Osteocyte (in vitro differentiated cells): ENCODE measurements around the gene OAS1. TPM values are rescaled to one million over a fixed set of nuclear protein-coding genes. Genes with fewer than 3 reads are reported as not detected.

Experiments used
- DNase-seq: peaks from one replicate; pipeline ENCODE4 v3.0.0; 2021; ENCODE audit warnings: mixed read lengths; ENCODE audit not compliant: unreplicated experiment; ENCODE audit errors: extremely low spot score
- H3K27ac Mint-ChIP-seq: one replicate; pipeline ENCODE4 v1.8.0; 2021; ENCODE audit warnings: mild to moderate bottlenecking, mixed read lengths; ENCODE audit not compliant: unreplicated experiment
- H3K27me3 Mint-ChIP-seq: one replicate; pipeline ENCODE4 v1.8.0; 2021; ENCODE audit warnings: mixed read lengths; ENCODE audit not compliant: unreplicated experiment
- H3K36me3 Mint-ChIP-seq: one replicate; pipeline ENCODE4 v1.8.0; 2021; ENCODE audit warnings: mixed read lengths; ENCODE audit not compliant: unreplicated experiment
- H3K4me1 Mint-ChIP-seq: one replicate; pipeline ENCODE4 v1.8.0; 2021; ENCODE audit warnings: mixed read lengths; ENCODE audit not compliant: unreplicated experiment
- H3K4me3 Mint-ChIP-seq: one replicate; pipeline ENCODE4 v1.8.0; 2021; ENCODE audit warnings: mild to moderate bottlenecking, moderate library complexity, mixed read lengths; ENCODE audit not compliant: unreplicated experiment
- H3K9me3 Mint-ChIP-seq: one replicate; pipeline ENCODE4 v1.8.0; 2021; ENCODE audit warnings: mixed read lengths; ENCODE audit not compliant: unreplicated experiment
- total RNA-seq: library from RNA; stranded (reverse); gene quantifications from 2 replicates; pipeline ENCODE4 v1.2.1, GENCODE V29; 2021
- TF ChIP-seq, protein P1 (sequence below): fragments of 200-600 bp; sonication (generic); IDR thresholded peaks from 2 replicates; pipeline ENCODE4 v1.5.0; 2021; ENCODE audit warnings: antibody characterized with exemption, mild to moderate bottlenecking, moderate library complexity

Gene OAS1
- total RNA-seq, 1 donor from 2014 or later = 0.48 TPM

DNA sequence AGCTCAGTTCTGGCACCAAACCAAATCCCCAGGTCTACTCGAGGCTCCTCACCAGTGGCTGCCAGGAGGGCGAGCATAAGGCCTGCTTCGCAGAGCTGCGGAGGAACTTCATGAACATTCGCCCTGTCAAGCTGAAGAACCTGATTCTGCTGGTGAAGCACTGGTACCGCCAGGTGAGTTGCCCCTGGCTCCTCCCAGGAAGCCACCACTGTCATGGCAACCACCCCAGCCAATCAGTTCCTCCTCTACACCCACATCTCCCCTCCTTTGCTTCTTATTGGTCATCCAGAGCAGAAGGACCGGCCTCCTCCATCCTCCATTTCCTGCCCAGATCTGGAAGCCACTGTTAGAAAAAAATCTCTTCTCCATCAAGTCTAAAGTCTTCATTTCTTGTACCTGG, 54.3 kb downstream of the OAS1 start:
- Mint-ChIP-seq H3K36me3 (no peaks in the 10 kb centered on the region), H3K9me3 (peaks cover 14% of the 10 kb centered on the region), H3K27me3 (no peaks in the 10 kb centered on the region), H3K27ac (no peak overlapping the region), H3K4me3 (no peak overlapping the region), H3K4me1 (no peaks in the 10 kb centered on the region)
- TF ChIP-seq, protein P1, sequence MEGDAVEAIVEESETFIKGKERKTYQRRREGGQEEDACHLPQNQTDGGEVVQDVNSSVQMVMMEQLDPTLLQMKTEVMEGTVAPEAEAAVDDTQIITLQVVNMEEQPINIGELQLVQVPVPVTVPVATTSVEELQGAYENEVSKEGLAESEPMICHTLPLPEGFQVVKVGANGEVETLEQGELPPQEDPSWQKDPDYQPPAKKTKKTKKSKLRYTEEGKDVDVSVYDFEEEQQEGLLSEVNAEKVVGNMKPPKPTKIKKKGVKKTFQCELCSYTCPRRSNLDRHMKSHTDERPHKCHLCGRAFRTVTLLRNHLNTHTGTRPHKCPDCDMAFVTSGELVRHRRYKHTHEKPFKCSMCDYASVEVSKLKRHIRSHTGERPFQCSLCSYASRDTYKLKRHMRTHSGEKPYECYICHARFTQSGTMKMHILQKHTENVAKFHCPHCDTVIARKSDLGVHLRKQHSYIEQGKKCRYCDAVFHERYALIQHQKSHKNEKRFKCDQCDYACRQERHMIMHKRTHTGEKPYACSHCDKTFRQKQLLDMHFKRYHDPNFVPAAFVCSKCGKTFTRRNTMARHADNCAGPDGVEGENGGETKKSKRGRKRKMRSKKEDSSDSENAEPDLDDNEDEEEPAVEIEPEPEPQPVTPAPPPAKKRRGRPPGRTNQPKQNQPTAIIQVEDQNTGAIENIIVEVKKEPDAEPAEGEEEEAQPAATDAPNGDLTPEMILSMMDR = no peak
- no peak for DNase-seq

DNA sequence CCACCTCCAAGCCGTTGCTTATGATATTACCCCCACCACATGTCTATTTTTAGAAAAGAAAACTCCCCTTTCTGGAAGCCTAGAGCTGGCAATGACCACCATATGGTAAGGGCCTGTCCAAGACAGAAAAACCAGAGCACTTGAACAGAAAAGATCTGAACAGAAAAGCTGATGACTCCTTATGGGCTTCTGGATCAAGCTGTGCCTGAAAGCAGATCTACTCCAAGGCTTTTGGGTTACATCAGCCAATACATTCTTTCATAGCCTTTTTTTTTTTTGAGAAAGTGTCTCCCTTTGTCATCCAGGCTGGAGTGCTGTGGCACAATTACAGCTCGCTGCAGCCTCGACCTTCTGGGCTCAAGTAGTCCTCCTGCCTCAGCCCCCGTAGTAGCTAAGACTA, 54.8 kb downstream of the OAS1 start:
- TF ChIP-seq, protein P1 = no peak
- peaks cover 14% of the 10 kb centered on the region for H3K9me3 Mint-ChIP-seq
- H3K4me3 Mint-ChIP-seq = no peak overlapping the region
- H3K36me3 Mint-ChIP-seq = no peaks in the 10 kb centered on the region
- no peaks in the 10 kb centered on the region for H3K27me3 Mint-ChIP-seq
- no peaks in the 10 kb centered on the region for H3K4me1 Mint-ChIP-seq
- H3K27ac Mint-ChIP-seq = no peak overlapping the region
- no peak for DNase-seq

DNA sequence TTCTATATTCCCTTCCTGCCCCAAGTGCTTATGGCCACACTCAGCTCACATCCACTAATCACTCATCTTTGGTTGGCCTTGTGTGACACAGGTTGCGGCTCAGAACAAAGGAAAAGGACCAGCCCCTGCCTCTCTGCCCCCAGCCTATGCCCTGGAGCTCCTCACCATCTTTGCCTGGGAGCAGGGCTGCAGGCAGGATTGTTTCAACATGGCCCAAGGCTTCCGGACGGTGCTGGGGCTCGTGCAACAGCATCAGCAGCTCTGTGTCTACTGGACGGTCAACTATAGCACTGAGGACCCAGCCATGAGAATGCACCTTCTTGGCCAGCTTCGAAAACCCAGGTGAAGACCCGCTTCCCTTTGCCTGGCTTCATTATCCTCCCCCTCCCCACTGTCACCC, 55.8 kb downstream of the OAS1 start:
- H3K4me3 Mint-ChIP-seq = no peak overlapping the region
- no peaks in the 10 kb centered on the region for H3K27me3 Mint-ChIP-seq
- H3K4me1 Mint-ChIP-seq = no peaks in the 10 kb centered on the region
- DNase-seq = peak; percentile 54
- H3K9me3 Mint-ChIP-seq = peaks cover 14% of the 10 kb centered on the region
- TF ChIP-seq, protein P1 = no peak
- H3K27ac Mint-ChIP-seq = no peak overlapping the region
- no peaks in the 10 kb centered on the region for H3K36me3 Mint-ChIP-seq

DNA sequence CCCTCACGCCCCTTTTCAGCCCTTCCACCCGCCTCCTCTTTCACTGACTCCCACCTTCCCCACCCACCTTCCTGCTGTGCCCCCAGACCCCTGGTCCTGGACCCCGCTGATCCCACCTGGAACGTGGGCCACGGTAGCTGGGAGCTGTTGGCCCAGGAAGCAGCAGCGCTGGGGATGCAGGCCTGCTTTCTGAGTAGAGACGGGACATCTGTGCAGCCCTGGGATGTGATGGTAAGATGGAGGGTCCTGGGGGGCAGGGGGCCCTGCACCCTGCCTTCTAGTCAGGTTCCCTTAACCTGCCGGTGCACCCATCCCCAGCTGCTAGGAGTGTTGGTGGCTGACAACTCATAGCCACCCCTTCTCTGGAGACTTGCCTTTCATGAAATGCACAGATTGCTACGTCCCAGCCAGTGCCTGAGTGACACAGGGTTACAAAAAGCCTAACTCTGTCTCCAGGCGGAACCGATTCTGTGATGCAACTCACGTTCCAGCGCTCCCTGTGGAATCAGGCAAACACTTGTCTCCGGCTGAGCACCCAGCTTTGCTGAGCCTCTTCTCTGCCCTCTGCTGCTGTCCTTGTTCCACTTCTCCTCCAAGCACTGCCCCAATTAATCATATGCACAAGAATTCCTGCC, 56.6 kb downstream of the OAS1 start:
- Mint-ChIP-seq H3K4me1 (no peaks in the 10 kb centered on the region), H3K9me3 (peaks cover 14% of the 10 kb centered on the region), H3K27ac (no peak overlapping the region), H3K27me3 (no peaks in the 10 kb centered on the region), H3K4me3 (no peak overlapping the region), H3K36me3 (no peaks in the 10 kb centered on the region)
- peak; percentile 62 for DNase-seq
- TF ChIP-seq, protein P1 = no peak

DNA sequence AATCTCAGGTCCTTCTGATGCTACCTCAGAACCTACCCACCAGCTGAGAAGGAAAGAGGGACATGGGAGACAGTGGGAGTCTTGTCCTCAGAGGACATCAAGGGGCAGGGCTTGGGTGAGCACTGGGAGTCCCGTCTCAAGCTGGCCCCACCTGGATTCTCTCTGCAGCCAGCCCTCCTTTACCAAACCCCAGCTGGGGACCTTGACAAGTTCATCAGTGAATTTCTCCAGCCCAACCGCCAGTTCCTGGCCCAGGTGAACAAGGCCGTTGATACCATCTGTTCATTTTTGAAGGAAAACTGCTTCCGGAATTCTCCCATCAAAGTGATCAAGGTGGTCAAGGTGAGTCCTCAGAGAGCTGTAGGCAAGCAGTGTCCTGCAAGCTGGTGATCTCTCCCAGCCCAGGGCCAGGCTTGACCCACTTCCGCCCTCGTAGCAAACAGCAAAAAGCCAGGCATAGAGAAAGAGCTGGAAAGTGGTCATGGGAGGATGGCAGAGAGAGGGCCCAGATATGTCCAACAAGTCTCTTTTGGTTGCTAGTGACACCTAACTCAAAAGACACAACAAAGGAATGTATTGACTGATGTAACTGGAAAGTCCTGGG, 57.4 kb downstream of the OAS1 start:
- H3K4me3 Mint-ChIP-seq = no peak overlapping the region
- H3K27me3 Mint-ChIP-seq = no peaks in the 10 kb centered on the region
- TF ChIP-seq, protein P1 = no peak
- no peak overlapping the region for H3K27ac Mint-ChIP-seq
- H3K36me3 Mint-ChIP-seq = no peaks in the 10 kb centered on the region
- peaks cover 14% of the 10 kb centered on the region for H3K9me3 Mint-ChIP-seq
- peak; percentile 40 for DNase-seq
- H3K4me1 Mint-ChIP-seq = no peaks in the 10 kb centered on the region
